OCI-LY7 (cell line): ENCODE measurements around the gene ZBBX.

ENCODE experiments used
- CTCF ChIP-seq: fragments of 200-600 bp; sonication (generic); conservative IDR thresholded peaks from 2 replicates; pipeline ENCODE4 v1.5.1; 2014; ENCODE audit warnings: mild to moderate bottlenecking, antibody characterized with exemption, low read length, moderate library complexity, mixed read lengths
- EZH2phosphoT487 ChIP-seq: fragments of 200-600 bp; sonication (generic); IDR thresholded peaks from 2 replicates; pipeline ENCODE4 v1.6.1; 2018; ENCODE audit warnings: low read depth, borderline replicate concordance, mild to moderate bottlenecking, mixed run types, antibody characterized with exemption, low read length, moderate library complexity, mixed read lengths

- no peak for TF ChIP-seq CTCF
- TF ChIP-seq EZH2phosphoT487, result no peak
Measured at GRCh38 chr3:167251678-167252077, 128.4 kb downstream of the ZBBX start.
